IMR-90 (cell line): ENCODE results near the gene SYNGR2. TPM values are rescaled to one million over a fixed set of nuclear protein-coding genes. Genes with fewer than 3 reads are reported as not detected.
A peak's percentile ranks its signal among the peaks of the same experiment; 100 is the strongest.

Experiments used
- ATAC-seq: fragments of 200-7000 bp; cut with Tn5 transposase; 2 replicates; pipeline ENCODE4 v1.9.1; 2020; ENCODE audit warnings: low read depth, mild to moderate bottlenecking, moderate library complexity
- BruUV-seq: library from RNA; stranded (reverse); fragments of 400-500 nt; replicated peaks from 2 replicates; lab custom pipeline; 2021; lab: Mats Ljungman, UMichigan
- CTCF ChIA-PET: fragments of 300-600 bp; formaldehyde crosslinking; extraction: SDS; loops from one replicate; lab custom pipeline; 2021; ENCODE audit warnings: antibody characterized with exemption; lab: Yijun Ruan, JAX
- POLR2A ChIA-PET: fragments of 300-600 bp; sonication (Branson Sonifier 250); formaldehyde crosslinking; loops from one replicate; lab custom pipeline; 2022; ENCODE audit warnings: antibody characterized with exemption; ENCODE audit not compliant: unreplicated experiment; lab: Charles Lee
- DNase-seq: peaks from one replicate; pipeline ENCODE4 v3.0.0; 2013
- H2AFZ ChIP-seq: replicated peaks from 2 replicates; pipeline ENCODE3; 2013; ENCODE audit warnings: low read length, mild to moderate bottlenecking; ENCODE audit not compliant: poor library complexity
- H2AK5ac ChIP-seq: 2 replicates; pipeline ENCODE4 v1.6.1; 2013; ENCODE audit warnings: low read depth, low read length, inconsistent platforms
- H2AK9ac ChIP-seq: replicated peaks from 2 replicates; pipeline ENCODE3; 2013; ENCODE audit warnings: mild to moderate bottlenecking, low read depth, low read length, moderate library complexity; ENCODE audit not compliant: poor library complexity
- H2BK120ac ChIP-seq: 2 replicates; pipeline ENCODE4 v1.6.1; 2013; ENCODE audit warnings: low read depth, low read length, inconsistent platforms
- H2BK15ac ChIP-seq: 3 replicates; pipeline ENCODE4 v1.6.1; 2013; ENCODE audit warnings: low read depth, low read length, inconsistent platforms
- H2BK20ac ChIP-seq: 2 replicates; pipeline ENCODE4 v1.6.1; 2013; ENCODE audit warnings: low read depth, mild to moderate bottlenecking, inconsistent platforms, low read length, moderate library complexity
- H2BK5ac ChIP-seq: 2 replicates; pipeline ENCODE4 v1.6.1; 2013; ENCODE audit warnings: mild to moderate bottlenecking, low read depth, low read length, inconsistent platforms; ENCODE audit not compliant: poor library complexity, severe bottlenecking
- H3K14ac ChIP-seq: replicated peaks from 2 replicates; pipeline ENCODE4 v1.6.1; 2013; ENCODE audit warnings: low read depth, low read length, inconsistent platforms
- H3K18ac ChIP-seq: 2 replicates; pipeline ENCODE4 v1.6.1; 2013; ENCODE audit warnings: low read depth, low read length, control low read depth
- H3K23ac ChIP-seq: 2 replicates; pipeline ENCODE4 v1.6.1; 2013; ENCODE audit warnings: low read depth, low read length, inconsistent platforms
- H3K27ac ChIP-seq: 2 replicates; pipeline ENCODE4 v1.5.1; 2013; ENCODE audit warnings: mild to moderate bottlenecking, control low read depth, low read length; ENCODE audit not compliant: insufficient read depth
- H3K27me3 ChIP-seq: 2 replicates; pipeline ENCODE4 v1.6.1; 2013; ENCODE audit warnings: low read length; ENCODE audit not compliant: control insufficient read depth, insufficient read depth
- H3K36me3 ChIP-seq: 2 replicates; pipeline ENCODE4 v1.6.1; 2013; ENCODE audit warnings: low read length, mixed read lengths; ENCODE audit not compliant: control insufficient read depth, insufficient read depth
- H3K4ac ChIP-seq: 2 replicates; pipeline ENCODE4 v1.6.1; 2013; ENCODE audit warnings: low read depth, low read length, inconsistent platforms
- H3K4me1 ChIP-seq: 2 replicates; pipeline ENCODE4 v1.6.1; 2013; ENCODE audit warnings: low read length, mixed read lengths; ENCODE audit not compliant: control insufficient read depth, insufficient read depth
- H3K4me2 ChIP-seq: 2 replicates; pipeline ENCODE4 v1.6.1; 2013; ENCODE audit warnings: low read depth, mild to moderate bottlenecking, control low read depth, low read length, moderate library complexity
- H3K4me3 ChIP-seq: 2 replicates; pipeline ENCODE4 v1.5.1; 2013; ENCODE audit warnings: low read depth, mild to moderate bottlenecking, control low read depth, low read length, moderate library complexity; ENCODE audit not compliant: insufficient read depth
- H3K56ac ChIP-seq: 2 replicates; pipeline ENCODE4 v1.6.1; 2013; ENCODE audit warnings: low read length, inconsistent platforms; ENCODE audit not compliant: insufficient read depth; ENCODE audit errors: extremely low read depth
- H3K79me1 ChIP-seq, 2 experiments: 2 replicates each; pipeline ENCODE4 v1.6.1; 2013; ENCODE audit warnings: low read length in 2 of 2, inconsistent platforms in 1 of 2, low read depth in 1 of 2
- H3K9ac ChIP-seq: 2 replicates; pipeline ENCODE4 v1.6.1; 2013; ENCODE audit warnings: low read depth, low read length, control low read depth
- H3K9me1 ChIP-seq: 2 replicates; pipeline ENCODE4 v1.6.1; 2013; ENCODE audit warnings: low read length, inconsistent platforms; ENCODE audit not compliant: insufficient read depth
- H3K9me3 ChIP-seq: 2 replicates; pipeline ENCODE4 v1.6.1; 2013; ENCODE audit warnings: low read length; ENCODE audit not compliant: control insufficient read depth, insufficient read depth
- H4K20me1 ChIP-seq: 2 replicates; pipeline ENCODE4 v1.6.1; 2013; ENCODE audit warnings: low read length, inconsistent platforms; ENCODE audit not compliant: insufficient read depth
- H4K5ac ChIP-seq: 2 replicates; pipeline ENCODE4 v1.6.1; 2013; ENCODE audit warnings: mild to moderate bottlenecking, low read depth, low read length, control low read depth
- H4K8ac ChIP-seq, 2 experiments: 2 replicates each; pipeline ENCODE4 v1.6.1; 2013; ENCODE audit warnings: low read depth in 2 of 2, low read length in 2 of 2, control low read depth in 1 of 2, inconsistent platforms in 1 of 2
- H4K91ac ChIP-seq: 2 replicates; pipeline ENCODE4 v1.6.1; 2013; ENCODE audit warnings: low read depth, low read length, inconsistent platforms; ENCODE audit not compliant: insufficient read depth
- CHD1 ChIP-seq: IDR thresholded peaks from 2 replicates; pipeline ENCODE4 v1.6.1; 2012; ENCODE audit warnings: low read depth, low read length, improper control_type of control experiment
- MAZ ChIP-seq: IDR thresholded peaks from 2 replicates; pipeline ENCODE4 v1.6.1; 2012; ENCODE audit warnings: low read depth, mild to moderate bottlenecking, low read length, improper control_type of control experiment, moderate library complexity, borderline replicate concordance
- SMC3 ChIP-seq: fragments of 150-350 bp; IDR thresholded peaks from 2 replicates; pipeline ENCODE4 v1.6.1; 2016; ENCODE audit warnings: low read depth, mild to moderate bottlenecking, antibody characterized with exemption, low read length, moderate library complexity
- USF2 ChIP-seq: fragments of 150-350 bp; IDR thresholded peaks from 2 replicates; pipeline ENCODE4 v1.6.1; 2017; ENCODE audit warnings: mild to moderate bottlenecking, antibody characterized with exemption, low read length, low read depth
- WGBS, 2 experiments: methylation state at CpG; one replicate each; pipeline versions ENCODE4 v1.1.5 to v1.1.7; 2013; ENCODE audit warnings: missing lambda C conversion rate in 2 of 2; ENCODE audit not compliant: insufficient read length in 1 of 2; ENCODE audit errors: extremely low coverage in 2 of 2; 5-methylcytosine and 5-hydroxymethylcytosine counted together
- dilution Hi-C: fragments of 300-500 bp; cut with HindIII; formaldehyde crosslinking; loops from one replicate; pipeline ENCODE4 v1.14.3; 2018; ENCODE audit warnings: low sequenced_read_pairs; ENCODE audit not compliant: unreplicated experiment
- in situ Hi-C: fragments of 300-500 bp; cut with MboI; formaldehyde crosslinking; loops from 3 replicates; pipeline ENCODE4 v1.14.3; 2019; ENCODE audit warnings: low sequenced_read_pairs, inconsistent platforms, mixed read lengths
- intact Hi-C: fragments of 100-400 bp; cut with micrococcal nuclease; formaldehyde crosslinking; loops from 2 replicates; pipeline ENCODE4 v1.10.0; 2022
- polyA plus RNA-seq, 3 experiments: library from polyadenylated mRNA; depleted of rRNA; stranded (reverse); fragments of >200 nt; gene quantifications; 2 replicates each; pipeline ENCODE4 v1.2.3, GENCODE V29; 2012; ENCODE audit warnings: low replicate concordance in 1 of 3
- total RNA-seq: library from RNA; depleted of rRNA; stranded (reverse); fragments of >200 nt; gene quantifications from 2 replicates; pipeline ENCODE4 v1.2.3, GENCODE V29; 2012
- TF ChIP-seq, protein P1 (sequence below): fragments of 150-350 bp; IDR thresholded peaks from 2 replicates; pipeline ENCODE4 v1.6.1; 2016; ENCODE audit warnings: low read depth, mild to moderate bottlenecking, low read length, moderate library complexity, borderline replicate concordance
- TF ChIP-seq, protein P2 (sequence below): conservative IDR thresholded peaks from 2 replicates; pipeline ENCODE4 v1.5.1; 2012; ENCODE audit warnings: mild to moderate bottlenecking, low read depth, low read length, improper control_type of control experiment

Gene SYNGR2
- total and polyA plus RNA-seq, 2 of the 4 experiments (the other 2 are of a cell fraction) = 11.1 to 63.1 TPM

GRCh38 chr17:78130437-78131101, 37.8 kb upstream of the SYNGR2 start, which contains the start of gene TMC8:
Gene TMC8, plus strand, starts transcription at chr17:78130771. Its CDS starts 818 bp downstream, at chr17:78131589.
- no TSS peak for BruUV-seq
- no peak within 1 kb of the TSS for H3K4me3 ChIP-seq
- WGBS, 2 experiments = 83% methylated on average over 7 of the region's 10 CpGs; no CpG with 5 or more reads in 1 of the 2 experiments

More at GRCh38 chr17:78130437-78131101, 37.8 kb upstream of the SYNGR2 start, which contains the start of gene TMC8:
- Histone ChIP-seq H2BK5ac (no peak within 1 kb of the TSS), H3K4ac (no peak within 1 kb of the TSS), H3K36me3 (no peaks in the 10 kb centered on the region), H3K4me2 (no peak within 1 kb of the TSS), H3K27ac (no peak within 1 kb of the TSS), H2AK5ac (no peak within 1 kb of the TSS), H2BK120ac (no peak within 1 kb of the TSS), H3K9me3 (no peaks in the 10 kb centered on the region), H2AK9ac (no peak within 1 kb of the TSS), H2BK20ac (no peak within 1 kb of the TSS), H4K5ac (no peak within 1 kb of the TSS), H3K4me1 (peaks cover 2% of the 10 kb centered on the region; the same call in 1 of the 2 replicates), H3K27me3 (peaks cover 84% of the 10 kb centered on the region), H4K91ac (no peak within 1 kb of the TSS), H3K14ac (no peak within 1 kb of the TSS), H3K9ac (no peak within 1 kb of the TSS), H3K79me1 (no peaks in the 10 kb centered on the region), H2BK15ac (no peak within 1 kb of the TSS), H2AFZ (peak within 1 kb of the TSS; percentile 14), H3K56ac (no peak within 1 kb of the TSS), H3K23ac (no peak within 1 kb of the TSS), H4K20me1 (no peaks in the 10 kb centered on the region; the same call in 1 of the 2 replicates), H4K8ac (no peak within 1 kb of the TSS), H3K9me1 (no peaks in the 10 kb centered on the region), H3K18ac (no peak within 1 kb of the TSS)
- in situ Hi-C loops (no loop called here), intact Hi-C loops (no loop called here), dilution Hi-C loops (no loop called here)
- ChIA-PET CTCF (no interaction called here), POLR2A (no interaction called here)
- ATAC-seq (no peak), DNase-seq (no peak)
- TF ChIP-seq, protein P1, sequence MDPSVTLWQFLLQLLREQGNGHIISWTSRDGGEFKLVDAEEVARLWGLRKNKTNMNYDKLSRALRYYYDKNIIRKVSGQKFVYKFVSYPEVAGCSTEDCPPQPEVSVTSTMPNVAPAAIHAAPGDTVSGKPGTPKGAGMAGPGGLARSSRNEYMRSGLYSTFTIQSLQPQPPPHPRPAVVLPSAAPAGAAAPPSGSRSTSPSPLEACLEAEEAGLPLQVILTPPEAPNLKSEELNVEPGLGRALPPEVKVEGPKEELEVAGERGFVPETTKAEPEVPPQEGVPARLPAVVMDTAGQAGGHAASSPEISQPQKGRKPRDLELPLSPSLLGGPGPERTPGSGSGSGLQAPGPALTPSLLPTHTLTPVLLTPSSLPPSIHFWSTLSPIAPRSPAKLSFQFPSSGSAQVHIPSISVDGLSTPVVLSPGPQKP = no peak
- TF ChIP-seq USF2 (no peak), CHD1 (no peak), SMC3 (no peak), MAZ (no peak)
- TF ChIP-seq, protein P2, sequence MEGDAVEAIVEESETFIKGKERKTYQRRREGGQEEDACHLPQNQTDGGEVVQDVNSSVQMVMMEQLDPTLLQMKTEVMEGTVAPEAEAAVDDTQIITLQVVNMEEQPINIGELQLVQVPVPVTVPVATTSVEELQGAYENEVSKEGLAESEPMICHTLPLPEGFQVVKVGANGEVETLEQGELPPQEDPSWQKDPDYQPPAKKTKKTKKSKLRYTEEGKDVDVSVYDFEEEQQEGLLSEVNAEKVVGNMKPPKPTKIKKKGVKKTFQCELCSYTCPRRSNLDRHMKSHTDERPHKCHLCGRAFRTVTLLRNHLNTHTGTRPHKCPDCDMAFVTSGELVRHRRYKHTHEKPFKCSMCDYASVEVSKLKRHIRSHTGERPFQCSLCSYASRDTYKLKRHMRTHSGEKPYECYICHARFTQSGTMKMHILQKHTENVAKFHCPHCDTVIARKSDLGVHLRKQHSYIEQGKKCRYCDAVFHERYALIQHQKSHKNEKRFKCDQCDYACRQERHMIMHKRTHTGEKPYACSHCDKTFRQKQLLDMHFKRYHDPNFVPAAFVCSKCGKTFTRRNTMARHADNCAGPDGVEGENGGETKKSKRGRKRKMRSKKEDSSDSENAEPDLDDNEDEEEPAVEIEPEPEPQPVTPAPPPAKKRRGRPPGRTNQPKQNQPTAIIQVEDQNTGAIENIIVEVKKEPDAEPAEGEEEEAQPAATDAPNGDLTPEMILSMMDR = no peak
